Activated T-cell treated with anti-CD3 and anti-CD28 coated beads, Interleukin-2, amount 50 U/mL, for 48 hours (primary cell): ENCODE data around the gene GLYATL3.

Source experiments
- DNase-seq, 2 experiments: peaks; one replicate each; pipeline ENCODE4 v3.0.0-alpha.2; 2020

The GLYATL3 gene

DNA sequence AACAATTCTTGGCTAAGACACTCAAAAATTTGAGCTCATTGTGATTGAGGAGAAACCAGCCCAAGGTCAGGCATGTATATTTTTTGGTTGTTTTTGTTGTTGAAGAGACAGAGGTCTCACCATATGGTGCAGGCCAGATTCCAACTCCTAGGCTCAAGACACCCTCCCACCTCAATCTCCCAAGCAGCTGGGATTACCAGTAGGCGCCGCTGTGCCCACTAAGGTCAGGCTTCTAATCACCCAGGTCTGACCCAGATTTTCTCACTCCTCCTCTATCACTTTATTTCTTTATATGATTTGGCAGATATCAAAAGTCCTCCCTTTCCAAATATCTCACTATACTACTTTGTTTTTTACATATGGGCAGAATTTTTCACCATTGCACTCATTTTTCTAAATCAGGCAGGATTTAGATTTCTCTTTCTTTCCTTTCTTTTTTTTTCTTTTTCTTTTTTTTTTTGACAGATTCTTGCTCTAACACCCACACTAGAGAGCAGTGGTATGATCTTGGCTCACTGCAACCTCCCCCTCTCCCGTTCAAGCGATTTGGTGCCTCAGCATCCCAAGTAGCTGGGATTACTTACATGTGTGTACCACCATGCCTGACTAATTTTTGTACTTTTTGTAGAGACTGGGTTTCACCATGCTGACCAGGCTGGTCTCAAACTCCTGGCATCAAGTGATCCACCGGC is 49.0 kb downstream of the GLYATL3 start:
- DNase-seq, result no peak

DNA sequence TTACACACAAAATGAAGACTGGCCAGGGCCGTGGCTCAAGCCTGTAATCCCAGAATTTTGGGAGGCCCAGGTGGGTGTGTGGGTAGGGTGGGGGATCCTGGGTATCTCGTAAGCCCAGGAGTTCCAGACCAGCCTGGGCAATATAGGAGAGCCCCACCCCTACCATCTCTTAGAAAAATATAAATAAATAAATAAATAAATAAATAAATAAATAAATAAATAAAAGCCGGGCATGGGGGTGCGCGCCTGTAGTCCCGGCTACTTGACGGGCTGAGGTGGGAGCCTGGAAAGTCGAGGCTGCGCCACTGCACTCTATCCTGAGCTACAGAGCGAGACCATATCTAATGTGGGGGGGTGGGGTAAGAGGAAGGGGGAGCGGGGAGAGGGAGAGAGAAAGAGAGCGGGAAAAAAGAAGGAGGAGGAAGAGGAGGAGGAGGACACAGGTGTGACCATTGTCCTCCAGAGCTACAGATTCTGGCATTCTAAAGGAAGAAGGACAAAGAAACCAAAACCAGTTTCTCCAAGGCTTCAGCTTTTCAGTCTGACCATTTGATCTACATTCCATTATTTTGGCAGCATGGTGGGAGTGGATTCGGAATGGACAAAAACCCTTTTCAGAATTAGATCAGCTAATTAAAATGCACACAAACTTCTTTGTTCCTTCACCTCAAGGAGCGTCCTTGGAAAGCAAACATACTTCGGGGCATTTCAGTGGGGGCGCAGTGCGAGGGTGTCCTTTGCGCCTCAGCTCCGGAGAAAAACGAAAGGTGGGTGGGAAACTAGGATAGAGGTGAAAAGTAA is 50.2 kb downstream of the GLYATL3 start:
- DNase-seq, result no peak

DNA sequence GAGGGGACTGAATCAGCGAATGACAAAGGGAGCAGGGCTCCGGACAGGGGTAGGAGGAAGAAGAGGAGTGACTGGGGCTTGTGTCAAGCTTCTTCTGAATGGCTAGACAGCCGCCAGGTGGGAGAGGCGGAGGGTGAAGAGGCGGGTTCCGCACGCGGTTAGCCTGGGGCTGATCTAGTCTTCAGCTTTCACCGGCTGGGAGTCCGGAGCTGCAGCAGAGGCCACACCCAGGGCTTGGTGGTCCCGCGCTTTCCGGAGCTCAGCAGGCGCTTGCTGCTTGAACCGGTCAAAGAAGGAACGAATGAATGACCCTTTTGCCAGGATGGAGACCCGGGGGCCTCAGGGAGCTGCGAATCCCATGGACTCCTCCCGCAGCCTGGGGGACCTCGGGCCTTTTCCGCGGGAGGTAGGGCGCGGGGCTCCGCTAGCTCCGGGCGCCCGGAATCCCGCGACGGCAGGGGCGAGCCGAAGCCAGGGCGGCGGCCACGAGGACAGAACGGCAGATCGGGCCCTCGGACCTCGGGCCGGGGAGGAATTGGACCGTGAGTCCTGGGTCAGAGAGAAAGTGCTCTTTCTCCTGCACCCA is 50.9 kb downstream of the GLYATL3 start, which contains the start of gene C6orf141:
Gene C6orf141, plus strand, starts transcription at position 177 of the 586 bp plus-strand sequence. Its CDS starts 125 bp downstream, at position 302.
- DNase-seq, result peak; percentile 42 to 46

DNA sequence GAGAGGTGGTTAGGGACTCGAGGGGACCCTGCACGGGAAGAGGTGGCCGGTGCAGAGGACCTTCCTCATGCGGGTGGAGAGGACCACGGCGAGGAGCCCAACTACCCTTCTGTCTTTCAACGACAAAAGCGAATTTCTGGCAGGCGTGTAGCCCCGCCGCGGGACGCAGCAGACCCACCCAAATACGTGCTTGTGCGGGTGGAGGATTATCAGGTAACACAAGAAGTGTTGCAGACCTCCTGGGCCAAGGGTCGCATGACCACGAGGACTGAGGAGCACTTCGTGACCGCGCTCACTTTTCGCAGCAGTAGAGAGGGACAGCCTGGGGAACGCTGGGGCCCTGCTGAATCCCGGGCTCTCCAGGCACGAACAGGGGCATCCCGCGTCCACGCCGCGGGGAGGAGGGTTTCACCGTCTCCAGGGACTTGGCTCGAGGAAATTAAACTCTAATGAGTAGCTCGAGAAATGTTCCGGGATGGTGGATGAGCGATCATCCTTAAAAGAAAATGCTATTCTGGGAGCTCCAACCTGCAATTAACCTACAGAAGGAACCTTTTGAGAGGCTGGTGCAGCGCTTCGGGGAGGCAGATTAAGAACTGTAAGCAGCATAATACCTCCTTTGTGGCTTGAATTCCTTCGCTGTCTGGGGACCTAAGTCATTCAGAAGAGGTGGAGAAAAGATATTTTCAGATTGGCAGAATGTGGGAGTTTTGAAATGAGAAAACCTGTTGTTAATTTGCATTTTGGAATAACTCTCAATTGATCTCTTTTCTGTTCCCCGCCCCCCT is 51.5 kb downstream of the GLYATL3 start:
- DNase-seq, result peak; percentile 21 to 24

DNA sequence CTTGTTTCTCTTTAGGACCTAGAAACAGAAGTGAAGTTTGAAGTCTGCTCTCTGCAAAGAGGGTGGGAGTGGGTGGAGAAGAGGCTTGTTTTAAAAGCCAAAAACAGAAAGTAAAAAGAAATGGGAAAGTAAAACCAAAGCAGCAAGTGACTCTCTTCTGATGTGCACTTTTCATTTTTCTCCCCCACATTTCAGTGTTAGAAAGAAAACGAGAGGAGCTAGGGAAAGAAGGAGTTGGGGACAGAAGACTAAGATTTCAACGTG is 52.1 kb downstream of the GLYATL3 start:
- no peak for DNase-seq

DNA sequence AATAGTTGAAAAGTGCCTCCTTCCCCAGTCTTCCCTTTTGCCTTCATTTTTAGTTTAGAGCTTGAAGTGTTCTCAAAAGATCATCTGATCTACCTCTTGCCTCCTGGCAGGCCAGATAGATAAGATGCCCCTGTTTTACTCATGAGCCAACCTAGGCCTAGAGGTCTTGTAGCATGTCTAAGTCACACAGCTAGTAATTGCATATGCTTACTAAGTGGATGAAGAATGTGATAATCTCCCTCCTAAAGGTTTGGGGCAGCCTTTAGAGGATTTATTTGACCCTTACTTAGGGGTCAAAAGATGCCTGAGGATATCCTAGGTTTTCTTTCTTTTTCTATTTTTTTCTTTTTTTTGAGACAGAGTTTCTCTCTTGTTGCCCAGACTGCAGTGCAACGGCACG is 52.9 kb downstream of the GLYATL3 start:
- no peak for DNase-seq

DNA sequence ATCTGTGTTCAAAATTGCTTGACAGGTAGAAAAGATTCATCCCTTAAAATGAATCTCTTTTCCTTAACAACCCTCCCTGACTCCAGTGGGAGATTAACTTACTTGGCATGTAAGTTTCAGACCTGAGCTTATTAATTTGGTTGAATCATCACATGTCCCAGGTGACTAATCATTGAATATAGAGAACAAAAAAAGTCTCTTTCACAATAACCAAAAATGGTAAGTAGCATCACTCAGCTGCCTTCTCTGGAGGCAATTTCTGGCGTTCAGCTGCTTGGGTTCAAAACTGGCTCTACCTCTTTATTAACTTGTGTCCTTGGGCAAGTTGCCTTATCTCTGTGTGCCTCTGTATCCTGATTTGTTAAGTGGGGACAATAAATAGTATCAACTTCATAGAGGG is 53.7 kb downstream of the GLYATL3 start:
- DNase-seq, result no peak

DNA sequence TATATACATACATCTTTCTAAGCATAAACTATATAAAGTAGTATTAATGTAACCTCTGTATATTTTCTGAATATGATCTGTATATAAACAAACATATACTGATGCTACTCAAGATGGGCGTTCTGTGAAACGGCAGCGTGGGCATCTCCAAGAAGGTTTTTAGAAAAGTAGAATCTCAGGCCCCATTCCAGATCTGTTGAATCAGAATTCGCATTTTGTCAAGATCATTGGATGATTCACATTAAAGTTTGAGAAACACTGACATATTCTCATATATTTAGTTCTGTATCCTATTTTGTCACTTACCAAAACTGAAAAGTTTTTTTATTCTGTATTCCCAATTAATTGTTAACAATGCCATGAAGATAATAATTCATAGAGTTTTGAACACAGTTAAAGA is 56.2 kb downstream of the GLYATL3 start:
- no peak for DNase-seq

DNA sequence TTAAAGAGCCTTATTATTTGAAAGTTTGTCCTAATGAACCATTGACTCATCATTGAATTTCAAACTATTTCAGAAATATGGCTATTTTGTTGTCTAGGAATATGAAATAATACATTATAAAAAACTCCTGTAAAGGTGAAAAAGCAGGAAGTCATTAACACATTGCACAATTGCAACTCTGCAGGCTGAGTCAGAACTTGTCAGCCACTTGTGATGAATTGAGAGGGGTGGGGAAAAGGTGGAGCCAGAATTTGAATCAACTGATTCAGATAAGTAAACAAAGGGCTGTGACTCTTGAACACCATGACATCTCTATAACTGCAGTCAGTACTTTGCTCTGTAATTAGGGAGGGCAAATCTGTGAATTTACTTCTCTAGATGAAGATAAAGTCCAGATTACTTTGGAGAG is 56.7 kb downstream of the GLYATL3 start:
- DNase-seq, result no peak

DNA sequence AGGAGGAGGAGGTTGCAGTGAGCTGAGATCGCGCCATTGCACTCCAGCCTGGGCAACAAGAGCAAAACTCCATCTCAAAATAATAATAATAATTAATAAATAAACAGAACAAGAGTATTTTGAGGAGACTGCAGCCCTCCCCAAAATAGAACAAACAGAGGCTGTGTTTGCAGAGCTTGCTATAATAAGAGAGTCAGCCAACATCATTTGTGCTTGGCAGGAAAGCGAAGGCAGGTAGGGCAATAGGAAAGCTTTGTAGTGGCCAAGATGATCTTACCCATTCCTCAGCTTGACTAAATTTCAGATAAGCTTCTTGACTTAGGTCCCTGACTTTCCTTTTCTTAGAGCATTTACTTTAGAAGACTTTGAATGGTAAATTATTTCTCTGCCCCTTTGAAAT is 57.5 kb downstream of the GLYATL3 start:
- no peak for DNase-seq

DNA sequence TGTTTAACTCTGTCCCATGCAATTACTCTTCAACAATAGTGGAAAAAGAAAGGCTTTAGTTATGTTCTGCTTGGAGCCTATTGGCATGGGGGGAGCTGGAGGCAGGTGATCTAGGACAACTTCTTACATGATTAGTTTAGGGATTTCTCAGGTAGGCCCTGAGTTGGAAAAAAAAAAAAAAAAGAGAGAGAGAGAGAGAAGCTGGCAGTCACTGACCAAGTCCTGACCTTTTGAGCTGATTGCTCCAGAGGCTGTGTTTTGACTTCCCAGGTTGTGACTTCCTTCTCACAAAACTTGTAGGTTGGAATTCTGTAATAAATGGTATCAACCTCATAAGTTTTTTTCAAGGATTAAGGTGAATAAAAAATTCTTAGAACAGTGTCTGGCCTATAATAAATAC is 58.5 kb downstream of the GLYATL3 start:
- no peak for DNase-seq

DNA sequence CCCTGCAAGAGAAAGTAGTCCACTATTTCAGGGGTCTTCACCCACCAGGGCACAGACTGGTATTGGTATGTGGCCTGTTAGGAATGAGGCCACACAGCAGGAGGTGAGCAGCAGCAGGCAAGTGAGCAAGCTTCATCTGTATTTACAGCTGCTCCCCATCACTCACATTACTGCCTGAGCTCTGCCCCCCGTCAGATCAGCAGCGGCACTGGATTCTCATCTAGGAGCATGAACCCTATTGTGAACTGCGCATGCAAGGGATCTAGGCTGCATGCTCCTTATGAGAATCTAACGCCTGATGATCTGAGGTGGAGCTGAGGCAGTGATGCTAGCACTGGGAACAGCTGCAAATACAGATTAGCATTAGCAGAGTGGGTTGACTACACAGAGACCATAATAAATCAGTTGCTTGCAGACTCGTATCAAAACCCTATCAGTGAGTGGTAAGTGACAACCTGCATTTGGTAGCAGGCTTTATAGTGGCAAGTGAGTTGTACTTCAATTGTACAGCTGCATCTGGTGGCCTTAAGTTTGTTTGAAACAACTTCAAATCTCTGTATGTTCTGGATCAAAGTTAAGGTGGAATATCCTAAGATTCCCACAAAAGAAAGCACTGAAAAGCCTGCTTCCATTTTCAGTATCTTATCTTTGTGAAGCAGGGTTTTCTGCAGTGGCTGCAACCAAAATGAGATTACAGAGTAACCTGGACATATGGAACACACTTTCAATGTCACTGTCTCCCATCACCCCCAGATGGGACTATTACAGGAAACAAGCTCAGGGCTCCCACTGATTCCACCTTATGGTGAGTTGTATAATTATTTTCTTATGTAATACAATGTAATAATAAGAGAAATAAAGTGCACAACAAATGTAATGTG is 63.5 kb downstream of the GLYATL3 start:
- DNase-seq, result no peak

DNA sequence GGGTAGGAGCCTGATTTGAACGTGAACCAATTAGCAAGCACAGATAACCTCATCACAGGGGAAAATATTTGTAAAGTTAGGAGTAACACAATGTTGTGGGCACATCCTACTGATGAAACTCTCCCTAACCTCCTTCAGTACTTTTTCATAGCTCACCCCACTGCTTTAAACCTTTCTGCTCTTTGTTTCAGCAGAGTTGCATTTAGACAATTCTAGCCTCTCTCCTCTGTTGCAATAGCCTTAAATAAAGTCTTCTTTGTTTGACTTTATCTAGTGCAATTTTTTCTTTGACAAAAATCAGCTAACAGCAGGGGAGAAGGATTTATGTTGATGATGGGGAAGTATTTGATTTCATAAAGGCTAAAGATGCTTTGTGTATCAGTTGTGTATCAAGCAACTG is 64.8 kb downstream of the GLYATL3 start:
- no peak for DNase-seq

DNA sequence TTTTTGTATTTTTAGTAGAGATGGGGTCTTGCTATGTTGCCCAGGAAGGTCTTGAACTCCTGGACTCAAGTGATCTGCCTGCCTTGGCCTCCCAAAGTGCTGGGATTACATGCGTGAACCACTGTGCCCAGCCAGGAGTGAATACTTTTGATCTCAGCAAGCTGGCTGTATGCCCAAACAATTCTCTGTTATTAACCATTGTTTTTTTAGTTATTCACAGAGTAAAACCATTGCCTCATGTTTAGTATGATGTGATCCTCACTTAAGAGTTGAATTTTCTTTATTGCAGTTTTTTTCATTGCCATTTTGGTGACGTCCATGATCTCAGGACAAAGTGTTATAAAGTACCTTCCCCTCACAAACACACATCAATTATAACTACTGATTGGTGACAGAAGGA is 65.5 kb downstream of the GLYATL3 start:
- DNase-seq, result no peak

DNA sequence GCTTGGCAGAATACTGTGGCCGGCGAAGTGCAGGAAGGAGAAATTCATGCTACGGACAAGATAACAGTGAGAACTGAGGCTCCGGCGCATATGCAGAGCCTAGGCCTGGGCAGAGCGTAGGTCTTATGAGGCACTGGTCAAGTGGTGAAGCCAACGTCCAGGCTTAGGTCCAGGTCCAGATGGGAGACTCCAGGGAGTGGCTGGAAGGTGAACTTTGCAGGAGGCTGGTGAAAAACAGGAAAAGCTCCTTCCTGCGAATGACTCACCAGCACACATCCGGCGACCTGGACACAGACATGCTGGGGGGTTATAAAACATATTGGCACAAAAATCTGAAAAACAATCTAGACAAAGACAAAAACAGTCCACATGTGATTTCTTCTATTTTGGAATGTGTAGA is 66.1 kb downstream of the GLYATL3 start:
- DNase-seq, result no peak

DNA sequence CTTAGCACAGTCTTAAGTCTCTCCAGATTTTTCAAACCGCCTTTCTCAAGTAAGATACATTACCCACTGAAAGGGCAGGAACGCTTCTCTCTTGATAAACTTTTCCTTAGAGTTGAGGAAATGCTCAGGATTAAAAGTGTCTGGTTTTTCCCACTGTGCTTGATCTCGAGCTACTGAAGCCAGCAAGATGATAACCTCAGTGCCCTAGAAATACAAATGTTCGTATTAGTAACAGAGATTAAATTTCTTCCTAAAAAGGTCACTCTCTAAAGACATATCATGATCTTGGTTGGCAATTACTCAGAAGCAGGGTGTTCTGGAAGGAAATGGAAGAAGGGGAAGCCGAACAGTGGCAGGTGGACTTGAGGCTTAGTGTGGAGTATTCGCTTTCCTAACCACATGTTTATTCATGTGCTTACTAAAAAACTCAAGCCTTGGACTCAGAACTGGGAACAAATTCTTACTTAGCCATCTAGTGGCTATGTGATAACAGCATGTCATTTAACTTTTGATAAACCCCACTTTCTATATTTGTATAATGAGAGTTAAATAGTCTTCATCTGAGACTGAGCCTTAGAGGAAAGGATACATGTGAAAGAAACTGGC is 70.9 kb downstream of the GLYATL3 start:
- no peak for DNase-seq

DNA sequence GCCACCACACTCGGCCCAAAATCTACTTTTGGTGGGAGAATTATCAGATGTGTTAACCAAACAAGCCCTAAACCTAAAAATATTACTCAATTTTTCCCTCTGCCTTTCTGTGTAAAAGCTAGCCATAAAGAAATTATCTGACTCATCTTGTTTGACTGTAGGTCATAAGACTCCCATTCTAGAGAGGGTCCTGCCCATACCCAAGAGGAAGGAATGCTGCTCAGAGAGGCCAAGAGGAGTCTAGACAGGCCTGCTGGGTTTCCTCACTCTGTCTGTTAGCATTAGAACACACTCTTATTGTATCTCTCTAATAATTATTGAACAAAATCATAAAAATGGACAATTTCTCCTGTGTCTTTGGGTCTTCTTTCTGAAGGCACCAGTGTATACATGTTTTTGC is 76.9 kb downstream of the GLYATL3 start:
- DNase-seq, result no peak
